Adipose tissue (tissue), 3 donors: ENCODE measurements around the gene PCK2. TPM values are rescaled to one million over a fixed set of nuclear protein-coding genes. Genes with fewer than 3 reads are reported as not detected.

ENCODE experiments used
- H3K27ac ChIP-seq: one replicate; pipeline ENCODE4 v1.5.1; 2013; ENCODE audit warnings: low read depth, low read length
- WGBS, 3 donors: extraction: QIAGEN DNeasy Blood & Tissue Kit; methylation state at CpG; one replicate each; pipeline ENCODE4 v1.1.7; 2013; 5-methylcytosine and 5-hydroxymethylcytosine counted together
- polyA plus RNA-seq, 3 donors: library from polyadenylated mRNA; stranded (reverse); fragments of 200-250 nt; gene quantifications; one replicate each; pipeline ENCODE4 v1.2.3, GENCODE V29; 2013
- donor health status: healthy with polysubstance abuse.
- donor health status: Bipolar disorder and iron deficiency.
- donor health status: healthy.

PCK2 gene
- polyA plus RNA-seq, 3 donors: 22.0 to 75.5 (median 29.5) TPM

GRCh38 chr14:24087004-24087403 lies 7.1 kb upstream of the PCK2 start:
- 75 to 88% (median 86%) methylated on average over 1 of the region's 1 CpG for WGBS, 3 donors
- no peak overlapping the region for H3K27ac ChIP-seq

- 75 to 94% (median 89%) methylated on average over 2 of the region's 2 CpGs for WGBS, 3 donors
- no peak overlapping the region for H3K27ac ChIP-seq
Measured at GRCh38 chr14:24088095-24088494, 6.0 kb upstream of the PCK2 start.

- WGBS, 3 donors: 75 to 88% (median 83%) methylated on average over 6 of the region's 6 CpGs
- H3K27ac ChIP-seq: no peak overlapping the region
Measured at GRCh38 chr14:24089890-24090289, 4.2 kb upstream of the PCK2 start.

- H3K27ac ChIP-seq: no peak overlapping the region
Measured at GRCh38 chr14:24092110-24092504, 2.0 kb upstream of the PCK2 start.

- 69 to 80% (median 79%) methylated on average over 4 of the region's 4 CpGs for WGBS, 3 donors
- no peak overlapping the region for H3K27ac ChIP-seq
Measured at GRCh38 chr14:24092505-24093206, 1.5 kb upstream of the PCK2 start.

- no peak overlapping the region for H3K27ac ChIP-seq
- 80 to 83% (median 82%) methylated on average over 19 of the region's 19 CpGs for WGBS, 3 donors
Measured at GRCh38 chr14:24093207-24093900, 757 bp upstream of the PCK2 start.

GRCh38 chr14:24094841-24095270 lies 745 bp downstream of the PCK2 start:
- WGBS, 3 donors: 6 to 8% (median 8%) methylated on average over 14 of the region's 14 CpGs
- H3K27ac ChIP-seq: no peak overlapping the region

GRCh38 chr14:24095271-24096068 lies 1.4 kb downstream of the PCK2 start:
- H3K27ac ChIP-seq: no peak overlapping the region
- 34 to 39% (median 37%) methylated on average over 12 of the region's 12 CpGs for WGBS, 3 donors

GRCh38 chr14:24096545-24097181 lies 2.6 kb downstream of the PCK2 start:
- H3K27ac ChIP-seq: no peak overlapping the region
- 92 to 97% (median 95%) methylated on average over 8 of the region's 8 CpGs for WGBS, 3 donors

- H3K27ac ChIP-seq: no peak overlapping the region
- whole genome bisulfite sequencing, 3 donors: 92 to 95% (median 94%) methylated on average over 16 of the region's 16 CpGs
Measured at GRCh38 chr14:24098229-24098926, 4.3 kb downstream of the PCK2 start.

GRCh38 chr14:24098927-24099813 lies 5.1 kb downstream of the PCK2 start:
- 44 to 88% (median 73%) methylated on average over 17 of the region's 17 CpGs for WGBS, 3 donors

GRCh38 chr14:24100197-24100981 lies 6.3 kb downstream of the PCK2 start:
- 80 to 81% (median 80%) methylated on average over 4 of the region's 4 CpGs for WGBS, 3 donors
- H3K27ac ChIP-seq: no peak overlapping the region

More at GRCh38 chr14:24098927-24099813, 5.1 kb downstream of the PCK2 start:
- no peak overlapping the region for H3K27ac ChIP-seq

- no peak overlapping the region for H3K27ac ChIP-seq
- 81 to 94% (median 91%) methylated on average over 3 of the region's 3 CpGs for WGBS, 3 donors
Measured at GRCh38 chr14:24100982-24101494, 6.9 kb downstream of the PCK2 start.

GRCh38 chr14:24102357-24103048 lies 8.4 kb downstream of the PCK2 start:
- H3K27ac ChIP-seq: no peak overlapping the region
- 78 to 93% (median 90%) methylated on average over 7 of the region's 7 CpGs for WGBS, 3 donors

GRCh38 chr14:24103451-24103850 lies 9.3 kb downstream of the PCK2 start:
- 92 to 95% (median 93%) methylated on average over 13 of the region's 13 CpGs for WGBS, 3 donors
- H3K27ac ChIP-seq: no peak overlapping the region
